Measurements from ENCODE around the gene CLSTN2.

CLSTN2 gene

DNA sequence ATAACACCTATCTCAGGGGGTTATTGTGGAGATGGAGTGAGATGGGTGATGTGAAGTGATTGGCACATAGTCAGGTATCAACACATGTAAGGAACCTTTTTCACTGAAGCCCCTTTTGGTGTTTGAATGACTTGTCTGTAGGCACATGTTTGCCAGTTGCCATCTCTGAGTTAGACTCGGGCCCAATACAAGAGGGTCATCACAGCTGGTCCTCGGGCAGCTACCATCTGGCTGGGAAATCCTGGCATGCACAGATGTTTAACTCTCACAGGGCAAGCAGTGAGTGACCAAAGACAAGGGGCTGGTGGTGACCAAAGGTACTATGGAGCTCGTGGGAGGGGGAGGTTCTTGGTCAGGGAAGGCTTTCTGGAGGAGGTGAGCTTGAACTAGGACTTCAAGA is 118.8 kb downstream of the CLSTN2 start:
- no peak for DNase-seq

DNA sequence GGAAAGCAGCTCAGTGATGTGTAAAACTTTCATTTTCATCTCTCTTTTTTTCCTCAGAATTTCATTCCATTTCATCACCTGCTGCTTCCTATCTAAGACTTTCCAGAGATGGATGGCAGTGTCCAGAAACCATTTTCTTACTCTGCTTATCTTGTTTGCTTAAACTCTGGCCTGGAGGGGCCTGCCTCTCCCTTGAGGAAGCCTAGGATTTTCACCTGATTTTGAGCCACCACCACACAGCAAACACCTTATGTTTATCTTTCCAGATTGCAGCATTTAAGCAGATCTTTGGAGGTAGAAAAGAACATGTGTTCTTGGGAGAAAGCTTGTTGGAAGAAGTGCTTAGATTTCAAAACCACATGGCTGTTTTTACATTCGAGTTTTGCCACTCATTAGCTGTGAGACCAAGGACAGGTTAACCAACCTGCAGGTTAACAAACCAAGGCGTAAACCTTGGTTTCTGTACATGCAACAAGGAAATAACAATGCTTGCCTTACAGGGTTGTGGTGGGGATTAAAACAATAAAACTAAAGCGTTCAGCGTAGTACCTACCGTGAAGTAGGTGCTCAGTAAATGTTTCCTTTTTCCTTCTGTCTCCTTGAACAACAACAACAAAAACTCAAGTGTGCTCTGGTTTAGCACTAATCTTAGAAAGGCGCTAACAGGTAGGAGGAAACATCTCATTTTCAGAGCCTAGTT is 120.3 kb downstream of the CLSTN2 start:
- no peak for DNase-seq

DNA sequence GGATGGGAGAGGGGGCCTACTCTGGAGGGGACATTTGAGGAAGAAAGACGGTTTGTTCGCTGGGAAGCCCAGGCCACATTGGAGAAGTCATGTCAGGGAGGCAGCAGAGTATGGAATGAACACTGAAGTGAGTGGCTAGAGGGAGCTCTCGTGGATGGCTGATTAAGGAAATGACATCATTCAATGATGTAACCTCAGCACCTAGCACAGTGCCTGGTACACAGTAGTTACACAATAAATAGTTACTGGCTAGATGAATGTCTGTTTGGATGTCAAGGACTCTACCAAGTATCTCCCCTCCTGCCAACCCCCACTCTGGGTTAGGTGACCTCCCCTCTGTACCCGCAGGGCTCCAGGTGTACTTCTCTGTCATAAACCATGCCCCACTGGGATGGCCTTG is 121.1 kb downstream of the CLSTN2 start:
- DNase-seq, result no peak

- no peak for DNase-seq
Observed at GRCh38 chr3:140061211-140061610, 126.2 kb downstream of the CLSTN2 start.

DNA sequence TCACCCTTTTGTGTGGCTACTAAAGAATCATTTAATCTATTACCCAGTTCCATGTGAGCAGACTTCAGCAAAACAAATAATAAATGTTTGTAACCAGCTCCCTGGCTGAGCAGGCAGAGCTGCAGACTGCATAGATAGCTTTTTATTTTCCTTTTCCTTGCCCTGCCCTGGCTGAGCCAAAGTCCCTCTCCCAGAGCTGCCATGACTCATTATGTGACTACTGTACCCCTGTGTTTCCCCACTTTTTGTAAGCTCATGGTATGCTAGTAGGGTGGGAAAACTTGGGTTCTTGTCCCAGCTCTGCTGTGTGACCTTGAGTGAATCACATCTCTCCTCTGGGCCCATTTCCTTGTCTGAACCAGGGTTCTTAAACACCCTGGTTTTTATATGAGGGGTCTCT is 127.5 kb downstream of the CLSTN2 start:
- DNase-seq, result no peak

- DNase-seq, result no peak
Observed at GRCh38 chr3:140067487-140067886, 132.5 kb downstream of the CLSTN2 start.

- no peak for DNase-seq
Observed at GRCh38 chr3:140068494-140069017, 133.6 kb downstream of the CLSTN2 start.

GRCh38 chr3:140073278-140074045 is 138.5 kb downstream of the CLSTN2 start:
- no peak for DNase-seq

GRCh38 chr3:140076552-140076951 is 141.6 kb downstream of the CLSTN2 start:
- DNase-seq, result no peak

DNA sequence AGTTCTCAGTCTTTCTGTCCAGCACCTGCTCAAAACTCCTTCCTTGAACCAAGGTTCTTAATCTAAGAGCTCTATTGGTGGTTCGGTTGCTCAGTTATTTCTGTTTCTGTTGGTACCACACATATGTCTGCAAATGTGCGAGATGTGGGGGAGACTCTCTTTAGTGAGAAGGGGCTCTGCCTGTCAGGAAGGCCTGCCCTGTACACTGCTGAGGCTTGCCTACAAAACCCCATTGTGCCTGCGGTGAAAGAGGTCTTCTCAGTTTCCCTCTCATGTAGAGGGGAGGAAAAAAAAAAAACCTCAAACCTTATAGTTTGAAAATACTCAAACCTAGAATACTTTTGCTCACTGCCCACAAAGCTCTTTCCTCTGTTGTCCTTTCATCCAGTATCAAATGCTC is 142.4 kb downstream of the CLSTN2 start:
- DNase-seq, result no peak

DNA sequence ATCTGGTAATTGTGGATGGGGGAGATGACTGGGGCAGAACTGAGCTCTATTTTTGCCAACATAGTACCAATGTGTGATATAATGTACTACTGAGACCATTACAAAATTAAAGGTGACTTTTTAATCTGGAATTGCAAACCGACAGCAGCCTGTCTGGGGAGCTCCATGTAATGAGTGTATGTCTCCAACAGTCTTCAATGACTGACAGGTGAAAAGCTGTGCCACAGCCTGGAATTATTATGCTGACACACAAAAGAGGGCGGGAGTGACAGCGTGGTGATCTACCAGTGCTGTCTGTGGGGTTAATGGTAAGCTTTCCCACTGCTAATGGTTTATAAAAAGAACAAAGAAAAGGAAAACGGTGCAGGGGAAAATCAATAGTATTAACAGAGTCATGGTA is 143.4 kb downstream of the CLSTN2 start:
- DNase-seq, result no peak

DNA sequence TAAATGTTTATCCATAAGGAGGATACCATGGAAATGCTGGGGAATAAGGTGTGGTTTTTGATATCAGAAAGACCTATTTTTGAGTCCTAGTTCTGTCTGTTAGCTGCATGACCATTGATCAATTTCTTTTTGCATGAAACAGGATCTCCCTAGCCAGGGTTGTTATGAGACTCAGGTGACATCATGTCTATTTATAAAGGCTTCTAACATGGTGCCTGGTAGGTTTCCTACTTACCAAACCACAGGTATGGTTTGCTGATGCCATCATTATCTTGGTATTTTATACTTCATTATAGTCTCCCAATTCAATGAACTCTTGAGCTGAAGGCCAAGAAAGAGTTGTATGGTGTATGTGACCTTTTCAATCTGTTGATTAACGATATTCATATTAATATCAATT is 144.0 kb downstream of the CLSTN2 start:
- DNase-seq, result no peak

DNA sequence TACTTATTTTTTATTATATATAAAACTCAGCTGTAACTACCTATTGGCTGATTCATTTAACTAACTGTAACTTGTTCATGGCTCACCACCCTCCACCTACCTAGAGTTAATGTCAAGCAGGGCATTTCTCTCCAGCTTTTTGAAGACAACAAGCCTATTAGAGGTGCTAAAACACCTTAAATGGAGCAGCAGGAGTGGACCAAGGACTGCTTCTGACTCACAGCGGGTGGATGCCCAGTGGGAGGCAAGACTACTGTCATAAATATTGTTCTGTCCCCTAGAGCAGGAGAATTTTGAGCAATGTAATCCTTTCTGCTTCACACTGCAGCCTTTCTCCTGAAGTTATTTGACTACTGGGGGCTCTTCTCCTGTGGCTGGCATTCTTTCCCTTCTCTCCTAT is 146.9 kb downstream of the CLSTN2 start:
- DNase-seq, result no peak

GRCh38 chr3:140085001-140085400 is 150.0 kb downstream of the CLSTN2 start:
- DNase-seq, result no peak

GRCh38 chr3:140086642-140087041 is 151.7 kb downstream of the CLSTN2 start:
- DNase-seq, result no peak

DNA sequence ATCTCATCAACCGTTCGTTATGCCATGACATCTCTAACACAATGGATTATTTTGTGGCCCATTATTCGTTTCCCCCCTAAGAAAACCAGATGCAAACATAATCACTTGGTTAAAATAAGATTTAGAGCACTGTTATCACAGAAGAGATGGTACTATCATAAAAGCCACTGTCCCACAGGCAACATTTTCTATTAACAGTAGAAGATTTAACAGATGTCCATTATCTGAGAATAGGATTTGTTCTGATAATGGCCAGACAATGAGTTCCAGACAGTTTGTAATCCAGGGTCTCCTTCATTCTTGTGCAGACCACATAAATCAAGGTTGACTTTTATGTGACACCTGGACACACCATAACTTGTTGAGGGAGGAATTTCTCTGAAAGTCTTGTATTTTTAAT is 153.1 kb downstream of the CLSTN2 start:
- DNase-seq, result no peak

GRCh38 chr3:140088513-140088912 is 153.5 kb downstream of the CLSTN2 start:
- no peak for DNase-seq

DNA sequence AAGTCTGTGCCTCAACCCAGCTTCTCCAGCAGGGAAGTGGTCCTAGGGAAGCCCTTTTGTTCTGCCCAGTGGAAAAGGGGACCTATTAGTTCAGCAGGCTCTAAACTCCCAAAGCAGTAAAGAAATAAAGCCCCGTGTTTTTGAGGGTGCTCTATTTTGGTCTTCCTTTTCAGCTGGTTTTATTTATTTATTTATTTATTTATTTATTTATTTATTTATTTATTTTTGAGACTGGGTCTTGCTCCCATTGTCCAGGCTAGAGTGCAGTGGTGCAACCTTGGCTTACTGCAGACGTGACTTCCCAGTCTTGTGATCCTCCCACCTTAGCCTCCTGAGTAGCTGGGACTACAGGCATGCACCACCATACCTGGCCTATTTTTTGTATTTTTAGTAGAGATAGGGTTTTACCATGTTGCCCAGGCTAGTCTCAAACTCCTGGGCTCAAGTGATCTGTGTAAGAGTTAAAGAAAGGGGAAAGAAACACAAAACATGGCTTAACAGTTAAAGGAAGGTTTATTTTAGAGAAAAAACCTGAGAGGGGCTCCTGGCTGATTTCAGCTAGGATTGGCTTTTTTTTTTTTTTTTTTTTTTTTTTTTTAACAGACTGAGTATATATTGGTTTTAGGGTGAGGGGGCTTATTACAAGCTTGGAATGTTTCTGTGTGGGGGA is 154.6 kb downstream of the CLSTN2 start:
- DNase-seq, result no peak

GRCh38 chr3:140091143-140091542 is 156.2 kb downstream of the CLSTN2 start:
- no peak for DNase-seq

DNA sequence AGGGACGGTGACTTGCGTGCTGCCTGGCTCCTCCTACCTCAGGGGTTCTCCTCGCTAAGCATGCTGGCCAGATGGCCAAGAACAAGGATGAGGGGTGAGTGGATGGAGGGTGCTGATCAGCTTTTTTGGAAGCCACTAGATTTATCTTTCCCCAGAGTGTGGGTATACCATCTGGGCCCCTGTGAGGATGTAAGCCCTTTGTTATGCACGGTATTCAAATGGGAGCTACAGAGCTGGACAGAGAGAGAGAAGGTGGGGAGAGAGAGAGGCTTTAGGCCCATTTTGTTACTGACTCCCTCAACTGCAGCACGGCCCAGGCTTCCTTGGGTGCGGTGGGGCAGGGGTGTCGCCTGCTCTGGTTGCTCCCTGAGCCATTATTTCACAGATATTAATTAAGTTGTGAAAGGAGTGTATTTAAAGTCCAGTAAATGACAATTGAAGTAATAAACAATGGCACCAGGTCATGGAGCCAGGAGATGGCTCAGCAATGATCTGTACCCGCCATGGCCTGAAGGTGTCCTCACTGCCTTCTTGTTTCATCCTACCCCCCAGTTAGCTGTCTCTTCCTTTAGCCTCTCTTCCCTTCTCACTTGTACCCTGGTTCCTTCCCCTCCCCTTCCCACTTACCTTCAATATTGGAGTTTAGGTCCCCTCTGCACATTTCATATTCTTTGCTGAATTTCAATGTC is 158.0 kb downstream of the CLSTN2 start:
- no peak for DNase-seq

- DNase-seq, result no peak
Observed at GRCh38 chr3:140093742-140094141, 158.8 kb downstream of the CLSTN2 start.

GRCh38 chr3:140094487-140094886 is 159.5 kb downstream of the CLSTN2 start:
- DNase-seq, result no peak

- no peak for DNase-seq
Observed at GRCh38 chr3:140096037-140096436, 161.1 kb downstream of the CLSTN2 start.
